Gastrocnemius medialis (tissue), 4 donors: ENCODE results near the gene PLK5. TPM values are rescaled to one million over a fixed set of nuclear protein-coding genes. Genes with fewer than 3 reads are reported as not detected.

Source experiments
- ATAC-seq, 2 donors: fragments of 150-250 bp; one replicate each; pipeline ENCODE4 v1.9.1; 2016
- DNase-seq, 2 donors: peaks; one replicate each; pipeline ENCODE4 v3.0.0-alpha.2; 2019
- H3K27ac ChIP-seq, 4 donors: fragments of 200-600 bp; sonication (generic); 1 replicate in 1 of 4; 2 replicates in 3 of 4; pipeline ENCODE4 v1.5.1; 2016 to 2018; ENCODE audit warnings: mild to moderate bottlenecking in 2 of 4, moderate library complexity in 1 of 4
- H3K27me3 ChIP-seq, 3 donors: fragments of 200-600 bp; sonication (generic) in 2 of 3; 1 replicate in 1 of 3; 2 replicates in 2 of 3; pipeline versions ENCODE4 v1.5.1 to v1.6.0; 2016 to 2019; ENCODE audit warnings: mild to moderate bottlenecking in 1 of 3, moderate library complexity in 1 of 3
- H3K36me3 ChIP-seq, 2 donors: fragments of 200-600 bp; sonication (generic) in 1 of 2; one replicate each; pipeline ENCODE4 v1.5.1; 2017 to 2018
- H3K4me1 ChIP-seq, 2 donors: fragments of 200-600 bp; sonication (generic) in 1 of 2; one replicate each; pipeline ENCODE4 v1.5.1; 2016 to 2017; ENCODE audit warnings: mild to moderate bottlenecking in 2 of 2
- H3K4me3 ChIP-seq, 4 donors: fragments of 200-600 bp; sonication (generic) in 3 of 4; 1 replicate in 1 of 4; 2 replicates in 3 of 4; pipeline ENCODE4 v1.5.1; 2016 to 2019; ENCODE audit warnings: mild to moderate bottlenecking in 2 of 4
- H3K9me3 ChIP-seq, 3 donors: fragments of 200-600 bp; sonication (generic) in 2 of 3; 1 replicate in 1 of 3; 2 replicates in 2 of 3; pipeline ENCODE4 v1.5.1; 2016 to 2019
- POLR2A ChIP-seq, 2 donors: fragments of 450-650 bp; IDR thresholded peaks; one replicate each; pipeline ENCODE4 v1.6.1; 2017; ENCODE audit warnings: antibody characterized with exemption in 2 of 2, mild to moderate bottlenecking in 2 of 2, moderate library complexity in 2 of 2
- in situ Hi-C, 4 donors: fragments of 200-750 bp; cut with MboI; loops; one replicate each; pipeline versions ENCODE4 v1.15.0 to v1.8.0; 2017; ENCODE audit warnings: low sequenced_read_pairs in 4 of 4
- intact Hi-C: fragments of 100-400 bp; cut with DNase I; formaldehyde crosslinking; loops from one replicate; pipeline ENCODE4 v1.15.1; 2023; ENCODE audit warnings: low total_unique reads
- total RNA-seq, 4 donors: library from RNA; depleted of rRNA; stranded (reverse); fragments of >200 nt; gene quantifications; one replicate each; pipeline versions ENCODE4 v1.1.0 to v1.2.3, GENCODE V29; 2016
- TF ChIP-seq, protein P1 (sequence below), 5 experiments: fragments of 450-650 bp in 3 of 5; fragments of 200-600 bp in 2 of 5; sonication (generic) in 2 of 5; IDR thresholded peaks in 4 of 5; conservative IDR thresholded peaks in 1 of 5; 1 replicate in 4 of 5; 2 replicates in 1 of 5; pipeline ENCODE4 v1.5.1; 2016 to 2019; ENCODE audit warnings: antibody characterized with exemption in 5 of 5, mild to moderate bottlenecking in 3 of 5, moderate library complexity in 3 of 5

The PLK5 gene
- total RNA-seq, 4 donors from 2014 or later = not detected

DNA sequence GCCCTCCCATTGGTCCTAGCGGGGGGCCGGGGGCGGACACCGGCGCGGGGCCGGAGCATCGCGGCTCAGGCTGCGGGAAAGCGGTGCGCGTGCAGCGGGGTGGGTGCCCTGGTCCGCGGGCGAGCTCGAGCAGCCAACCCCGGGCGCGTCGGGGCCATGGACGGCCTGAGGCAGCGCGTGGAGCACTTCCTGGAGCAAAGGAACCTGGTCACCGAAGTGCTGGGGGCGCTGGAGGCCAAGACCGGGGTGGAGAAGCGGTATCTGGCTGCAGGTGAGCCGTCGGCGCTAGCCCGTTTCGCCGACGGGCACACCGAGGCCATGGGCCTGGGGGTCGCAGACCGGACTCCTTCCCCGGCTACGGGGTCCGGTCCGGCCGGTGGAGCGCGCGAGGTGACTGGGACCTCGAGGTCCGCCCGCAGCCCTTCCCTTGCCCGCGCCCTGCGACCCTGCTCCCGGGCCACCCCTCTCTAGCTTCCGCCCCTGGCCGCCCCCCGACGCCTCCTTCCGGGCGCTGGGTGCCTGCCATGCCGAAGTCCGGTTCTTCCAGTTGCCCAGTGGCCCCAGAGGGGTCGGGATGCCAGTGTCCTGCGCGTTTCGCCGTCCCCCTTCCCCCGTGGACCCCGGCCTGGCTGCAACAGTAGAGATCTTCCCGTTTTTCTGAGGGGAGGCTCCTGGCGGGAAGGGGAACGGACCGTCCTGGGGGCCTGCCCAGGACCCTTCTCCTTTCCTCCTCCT lies 32.6 kb upstream of the PLK5 start, which contains the start of gene REEP6:
Gene REEP6 (plus strand): TSS at position 68 of the 735 bp plus-strand sequence. CDS start 89 bp downstream, at position 157.
- DNase-seq = no peak
- peak within 1 kb of the TSS; percentile 54 to 73 (median 62) for H3K4me3 ChIP-seq
- peak within 1 kb of the TSS; percentile 70 to 86 (median 76) for H3K27ac ChIP-seq
- H3K9me3 ChIP-seq = no peaks in the 10 kb centered on the region
- ATAC-seq = peak in 1 of 2 donors; percentile 2
- intact Hi-C loops (loop anchor here (2.0 kb wide), 1 partner anchor 18 kb away; no protein-coding TSS in a partner anchor), in situ Hi-C loops (no loop called here)
- TF ChIP-seq POLR2A (IDR thresholded peaks at IDR 0.05) = peak in 1 of 2 donors; percentile 10
- TF ChIP-seq, protein P1, sequence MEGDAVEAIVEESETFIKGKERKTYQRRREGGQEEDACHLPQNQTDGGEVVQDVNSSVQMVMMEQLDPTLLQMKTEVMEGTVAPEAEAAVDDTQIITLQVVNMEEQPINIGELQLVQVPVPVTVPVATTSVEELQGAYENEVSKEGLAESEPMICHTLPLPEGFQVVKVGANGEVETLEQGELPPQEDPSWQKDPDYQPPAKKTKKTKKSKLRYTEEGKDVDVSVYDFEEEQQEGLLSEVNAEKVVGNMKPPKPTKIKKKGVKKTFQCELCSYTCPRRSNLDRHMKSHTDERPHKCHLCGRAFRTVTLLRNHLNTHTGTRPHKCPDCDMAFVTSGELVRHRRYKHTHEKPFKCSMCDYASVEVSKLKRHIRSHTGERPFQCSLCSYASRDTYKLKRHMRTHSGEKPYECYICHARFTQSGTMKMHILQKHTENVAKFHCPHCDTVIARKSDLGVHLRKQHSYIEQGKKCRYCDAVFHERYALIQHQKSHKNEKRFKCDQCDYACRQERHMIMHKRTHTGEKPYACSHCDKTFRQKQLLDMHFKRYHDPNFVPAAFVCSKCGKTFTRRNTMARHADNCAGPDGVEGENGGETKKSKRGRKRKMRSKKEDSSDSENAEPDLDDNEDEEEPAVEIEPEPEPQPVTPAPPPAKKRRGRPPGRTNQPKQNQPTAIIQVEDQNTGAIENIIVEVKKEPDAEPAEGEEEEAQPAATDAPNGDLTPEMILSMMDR (IDR thresholded peaks at IDR 0.05 in 4 of 5, conservative IDR thresholded peaks at IDR 0.05 in 1 of 5) = no peak
- H3K36me3 ChIP-seq = no peaks in the 10 kb centered on the region
- H3K27me3 ChIP-seq = peaks cover 0 to 3% (median 0%) of the 10 kb centered on the region in 3 donors
- H3K4me1 ChIP-seq = peaks cover 5 to 9% of the 10 kb centered on the region in 2 donors

DNA sequence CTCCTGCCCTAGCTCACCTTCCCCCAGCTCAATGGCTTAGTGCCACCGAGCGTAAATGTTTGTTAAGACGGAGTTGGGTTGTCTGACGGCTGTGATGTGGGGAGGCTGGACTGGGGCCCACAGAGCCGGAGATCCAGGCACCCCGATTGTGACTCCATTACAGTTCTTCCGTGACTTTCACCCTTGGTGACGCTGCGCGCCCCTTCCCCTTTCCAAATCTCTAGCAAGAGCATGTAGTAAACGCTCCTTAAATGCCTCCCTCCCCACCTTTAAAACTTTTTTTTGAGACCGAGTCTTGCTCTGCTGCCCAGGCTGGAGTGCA lies 32.1 kb upstream of the PLK5 start:
- ATAC-seq (no peak), DNase-seq (no peak)
- H3K36me3 ChIP-seq = no peaks in the 10 kb centered on the region
- H3K4me1 ChIP-seq = peaks cover 5 to 9% of the 10 kb centered on the region in 2 donors
- in situ Hi-C loops (no loop called here), intact Hi-C loops (loop anchor here (2.0 kb wide), 1 partner anchor 17 kb away; no protein-coding TSS in a partner anchor)
- H3K27me3 ChIP-seq = peaks cover 0 to 3% (median 1%) of the 10 kb centered on the region in 3 donors
- no peaks in the 10 kb centered on the region for H3K9me3 ChIP-seq
- no peak for TF ChIP-seq POLR2A (IDR thresholded peaks at IDR 0.05)
- TF ChIP-seq, protein P1 (IDR thresholded peaks at IDR 0.05 in 4 of 5, conservative IDR thresholded peaks at IDR 0.05 in 1 of 5) = no peak
- peak overlapping the region in 1 of 4 donors; percentile 73 for H3K4me3 ChIP-seq
- no peak overlapping the region for H3K27ac ChIP-seq

DNA sequence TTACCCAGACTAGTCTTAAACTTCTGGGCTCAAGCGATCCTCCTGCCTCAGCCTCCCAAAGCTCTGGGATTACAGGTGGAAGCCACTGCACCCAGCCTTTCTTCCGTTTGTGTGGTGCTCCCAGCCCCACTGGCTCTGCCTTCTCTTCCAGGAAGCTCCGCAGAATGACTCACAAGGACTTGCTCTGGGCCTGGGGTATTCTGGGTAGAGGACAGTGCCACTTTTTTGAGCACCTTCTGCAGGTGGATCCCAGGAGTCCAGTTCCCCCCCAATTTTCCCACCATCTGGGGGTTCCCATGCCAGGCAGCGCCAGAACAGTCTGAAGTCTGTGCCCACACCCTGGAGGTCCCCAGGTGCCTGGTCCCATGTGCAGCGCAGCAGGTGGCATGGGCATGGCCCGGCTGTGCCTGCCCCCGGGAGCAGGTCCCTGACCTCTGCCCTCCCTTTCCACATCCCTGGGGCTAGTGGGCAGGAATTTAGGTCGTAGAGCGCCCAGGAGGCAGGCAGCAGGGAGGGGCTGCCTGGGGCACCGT lies 31.3 kb upstream of the PLK5 start:
- Histone ChIP-seq H3K27ac (no peak overlapping the region), H3K9me3 (no peaks in the 10 kb centered on the region), H3K4me3 (no peak overlapping the region), H3K4me1 (peaks cover 5 to 9% of the 10 kb centered on the region in 2 donors), H3K27me3 (peaks cover 3 to 8% (median 8%) of the 10 kb centered on the region in 3 donors), H3K36me3 (no peaks in the 10 kb centered on the region)
- in situ Hi-C loops = no loop called here
- TF ChIP-seq, protein P1 (IDR thresholded peaks at IDR 0.05 in 4 of 5, conservative IDR thresholded peaks at IDR 0.05 in 1 of 5) = no peak
- intact Hi-C loops = no loop called here
- ATAC-seq (no peak), DNase-seq (no peak)

DNA sequence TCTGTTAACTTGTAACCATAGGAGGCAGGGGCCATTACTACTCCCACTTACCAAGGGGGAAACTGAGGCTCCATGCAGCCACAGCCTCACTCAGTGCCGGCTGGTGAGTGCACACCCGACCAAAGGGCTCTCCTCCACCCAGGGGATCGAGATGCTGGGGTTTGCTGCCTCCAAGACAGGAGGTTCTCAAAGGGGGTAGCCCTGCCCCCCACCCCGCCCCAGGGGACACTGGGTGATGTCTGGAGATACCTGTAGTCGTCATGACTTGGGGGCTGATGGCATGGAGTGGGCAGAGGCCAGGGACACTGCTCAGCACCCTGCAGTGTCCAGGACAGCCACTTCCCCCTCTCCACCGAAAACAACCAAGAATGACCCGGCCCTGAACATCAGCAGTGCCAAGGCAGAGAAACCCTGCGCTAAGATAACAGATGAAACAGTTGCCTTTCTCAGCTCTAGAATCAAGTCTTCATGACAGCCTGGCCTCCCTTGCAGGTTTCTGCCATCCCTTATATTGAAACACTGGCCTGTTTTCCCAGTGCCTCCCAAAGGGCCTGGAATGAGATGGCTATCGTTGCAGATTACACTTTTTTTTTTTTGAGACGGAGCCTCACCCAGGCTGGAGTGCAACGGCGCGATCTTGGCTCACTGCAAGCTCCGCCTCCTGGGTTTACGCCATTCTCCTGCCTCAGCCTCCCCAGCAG lies 29.6 kb upstream of the PLK5 start:
- Histone ChIP-seq H3K27ac (no peak overlapping the region), H3K4me1 (peaks cover 5 to 9% of the 10 kb centered on the region in 2 donors), H3K36me3 (no peaks in the 10 kb centered on the region), H3K27me3 (peaks cover 6 to 16% (median 12%) of the 10 kb centered on the region in 3 donors), H3K4me3 (no peak overlapping the region), H3K9me3 (no peaks in the 10 kb centered on the region)
- intact Hi-C loops (no loop called here), in situ Hi-C loops (no loop called here)
- no peak for TF ChIP-seq POLR2A (IDR thresholded peaks at IDR 0.05)
- TF ChIP-seq, protein P1 (IDR thresholded peaks at IDR 0.05 in 4 of 5, conservative IDR thresholded peaks at IDR 0.05 in 1 of 5) = no peak
- DNase-seq (no peak), ATAC-seq (no peak)
